K562 (cell line): ENCODE data around the gene HCST. TPM values are rescaled to one million over a fixed set of nuclear protein-coding genes. Genes with fewer than 3 reads are reported as not detected.

ENCODE experiments used
- BACH1 ChIP-seq: fragments of 200-800 bp; sonication (Bioruptor generic); IDR thresholded peaks from 2 replicates; pipeline ENCODE4 v1.6.1; 2016; ENCODE audit warnings: missing genetic modification characterization, missing compliant biosample characterization
- CBFB ChIP-seq: sonication (generic); formaldehyde crosslinking; IDR thresholded peaks from 2 replicates; pipeline ENCODE4 v1.4.0; 2020; ENCODE audit warnings: mild to moderate bottlenecking, missing genetic modification reagents
- CHD1 ChIP-seq: fragments of 200-600 bp; sonication (generic); IDR thresholded peaks from one replicate; pipeline ENCODE4 v1.6.1; 2012; ENCODE audit warnings: mild to moderate bottlenecking, moderate library complexity, low read length, inconsistent platforms
- DEAF1 ChIP-seq: fragments of 450-650 bp; formaldehyde crosslinking; IDR thresholded peaks from 2 replicates; pipeline ENCODE4 v1.4.0; 2020; ENCODE audit warnings: mild to moderate bottlenecking, moderate library complexity
- DNMT1 ChIP-seq: fragments of 450-650 bp; IDR thresholded peaks from 2 replicates; pipeline ENCODE4 v1.6.1; 2016; ENCODE audit warnings: antibody characterized with exemption, mild to moderate bottlenecking
- HDAC2 ChIP-seq: fragments of 450-650 bp; IDR thresholded peaks from 2 replicates; pipeline ENCODE4 v1.6.1; 2016; ENCODE audit warnings: mild to moderate bottlenecking
- PHF21A ChIP-seq: fragments of 450-650 bp; IDR thresholded peaks from 2 replicates; pipeline ENCODE4 v1.6.1; 2017; ENCODE audit warnings: low read depth, borderline replicate concordance
- POLR2B ChIP-seq: fragments of 450-650 bp; IDR thresholded peaks from 2 replicates; pipeline ENCODE4 v1.6.1; 2018; ENCODE audit warnings: low read depth; ENCODE audit not compliant: partially characterized antibody
- RBFOX2 ChIP-seq: fragments of 200-400 bp; formaldehyde crosslinking; IDR thresholded peaks from 2 replicates; pipeline ENCODE4 v1.6.1; 2017; ENCODE audit warnings: low read depth, mild to moderate bottlenecking, low read length, moderate library complexity
- SRF ChIP-seq, 2 experiments: fragments of 250-450, 450-650 bp in 1 of 2; sonication (Bioruptor Pico) in 1 of 2; sonication (generic) in 1 of 2; formaldehyde crosslinking; IDR thresholded peaks; 2 replicates each; pipeline versions ENCODE4 v1.5.0 to v1.5.1; 2020 to 2022; ENCODE audit warnings: mild to moderate bottlenecking in 1 of 2, missing genetic modification reagents in 1 of 2
- TBP ChIP-seq: optimal IDR thresholded peaks from 2 replicates; pipeline ENCODE3; 2011; ENCODE audit warnings: low read depth, low read length, improper control_type of control experiment
- TCF15 ChIP-seq: fragments of 250-450 bp; sonication (Bioruptor Pico); IDR thresholded peaks from 2 replicates; pipeline ENCODE4 v1.8.0; 2022; ENCODE audit warnings: moderate library complexity, mild to moderate bottlenecking, inconsistent platforms
- ZBTB49 ChIP-seq: sonication (generic); formaldehyde crosslinking; IDR thresholded peaks from 2 replicates; pipeline ENCODE4 v1.8.0; 2022; ENCODE audit warnings: missing genetic modification reagents, mild to moderate bottlenecking, borderline replicate concordance
- ZEB2 ChIP-seq: fragments of 450-650 bp; IDR thresholded peaks from 2 replicates; pipeline ENCODE4 v1.6.1; 2016
- ZFX ChIP-seq: sonication (generic); formaldehyde crosslinking; IDR thresholded peaks from 2 replicates; pipeline ENCODE4 v1.8.0; 2022; ENCODE audit warnings: mild to moderate bottlenecking, missing genetic modification reagents, moderate library complexity
- ZNF507 ChIP-seq: conservative IDR thresholded peaks from 2 replicates; pipeline ENCODE4 v1.6.1; 2017; ENCODE audit warnings: missing genetic modification characterization, missing compliant biosample characterization
- ZNF79 ChIP-seq: fragments of 250-450 bp; sonication (Bioruptor Pico); IDR thresholded peaks from 2 replicates; pipeline ENCODE4 v1.4.0; 2020; ENCODE audit warnings: low read depth, mild to moderate bottlenecking, moderate library complexity
- polyA plus RNA-seq, 8 experiments: library from polyadenylated mRNA; depleted of rRNA in 4 of 8; stranded (reverse) in 5 of 8; unstranded in 3 of 8; fragments of >200 nt; fragmentation: Nextera tagmentation in 2 of 8; fragmentation: Illumina TruSeq in 1 of 8; extraction: Ambion mirVana in 2 of 8; extraction: Trizol in 1 of 8; gene quantifications; 2 replicates each; pipeline versions ENCODE4 v1.2.1 to v1.2.3, GENCODE V29; 2011 to 2014; ENCODE audit warnings: inconsistent platforms in 1 of 8, missing spikeins in 1 of 8
- total RNA-seq, 7 experiments: library from RNA; depleted of rRNA in 6 of 7; stranded (reverse); fragments of >200 nt in 6 of 7; fragmentation: Illumina TruSeq in 2 of 7; extraction: Trizol in 2 of 7; gene quantifications; 2 replicates each; pipeline versions ENCODE4 v1.2.1 to v1.2.3, GENCODE V29; 2011 to 2021; ENCODE audit warnings: low replicate concordance in 1 of 7
- TF ChIP-seq, protein P1 (sequence below): fragments of 450-650 bp; IDR thresholded peaks from 2 replicates; pipeline ENCODE4 v1.6.1; 2016; ENCODE audit warnings: antibody characterized with exemption
- TF ChIP-seq, protein P2 (sequence below): fragments of 450-650 bp; formaldehyde crosslinking; IDR thresholded peaks from 2 replicates; pipeline ENCODE4 v1.4.0; 2020; ENCODE audit warnings: mild to moderate bottlenecking, mixed read lengths
- TF ChIP-seq, protein P3 (sequence below), 2 experiments: fragments of 450-650 bp; IDR thresholded peaks; 2 replicates each; pipeline ENCODE4 v1.6.1; 2016

Gene HCST
- total and polyA plus RNA-seq, 9 of the 15 experiments (the other 6 are each of a cell fraction or from before 2014, with no cell fraction given): 0.29 to 1.9 (median 0.95) TPM; not detected in 2

GRCh38 chr19:35879770-35880317 lies 22.5 kb upstream of the HCST start (continued):
- TF ChIP-seq TCF15 (CRISPR knock-in tag) (no peak), ZNF79 (no peak), PHF21A (peak; percentile 88; the same call in 1 of the 2 replicates), ZFX (CRISPR knock-in tag) (no peak; the same call in 1 of the 2 replicates), ZEB2 (no peak), CBFB (CRISPR knock-in tag) (0 out of 2 replicates have a peak, but pooled peaks have one; percentile 20), RBFOX2 (no peak), BACH1 (tag) (no peak; the same call in 1 of the 2 replicates), DEAF1 (CRISPR knock-in tag) (no peak), ZBTB49 (no peak), HDAC2 (peak; percentile 94), DNMT1 (no peak), ZNF507 (tag) (no peak), SRF (CRISPR knock-in tag; IDR thresholded peaks at IDR 0.05) (peak in 1 of 2 experiments; percentile 75; a peak in 2 of 4 replicates), CHD1 (no peak), TBP (no peak), POLR2B (no peak)
- TF ChIP-seq, protein P1, sequence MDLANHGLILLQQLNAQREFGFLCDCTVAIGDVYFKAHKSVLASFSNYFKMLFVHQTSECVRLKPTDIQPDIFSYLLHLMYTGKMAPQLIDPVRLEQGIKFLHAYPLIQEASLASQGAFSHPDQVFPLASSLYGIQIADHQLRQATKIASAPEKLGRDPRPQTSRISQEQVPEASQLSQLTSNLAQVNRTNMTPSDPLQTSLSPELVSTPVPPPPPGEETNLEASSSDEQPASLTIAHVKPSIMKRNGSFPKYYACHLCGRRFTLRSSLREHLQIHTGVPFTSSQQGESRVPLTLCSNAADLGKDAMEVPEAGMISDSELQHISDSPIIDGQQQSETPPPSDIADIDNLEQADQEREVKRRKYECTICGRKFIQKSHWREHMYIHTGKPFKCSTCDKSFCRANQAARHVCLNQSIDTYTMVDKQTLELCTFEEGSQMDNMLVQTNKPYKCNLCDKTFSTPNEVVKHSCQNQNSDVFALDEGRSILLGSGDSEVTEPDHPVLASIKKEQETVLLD: no peak
- TF ChIP-seq, protein P2, sequence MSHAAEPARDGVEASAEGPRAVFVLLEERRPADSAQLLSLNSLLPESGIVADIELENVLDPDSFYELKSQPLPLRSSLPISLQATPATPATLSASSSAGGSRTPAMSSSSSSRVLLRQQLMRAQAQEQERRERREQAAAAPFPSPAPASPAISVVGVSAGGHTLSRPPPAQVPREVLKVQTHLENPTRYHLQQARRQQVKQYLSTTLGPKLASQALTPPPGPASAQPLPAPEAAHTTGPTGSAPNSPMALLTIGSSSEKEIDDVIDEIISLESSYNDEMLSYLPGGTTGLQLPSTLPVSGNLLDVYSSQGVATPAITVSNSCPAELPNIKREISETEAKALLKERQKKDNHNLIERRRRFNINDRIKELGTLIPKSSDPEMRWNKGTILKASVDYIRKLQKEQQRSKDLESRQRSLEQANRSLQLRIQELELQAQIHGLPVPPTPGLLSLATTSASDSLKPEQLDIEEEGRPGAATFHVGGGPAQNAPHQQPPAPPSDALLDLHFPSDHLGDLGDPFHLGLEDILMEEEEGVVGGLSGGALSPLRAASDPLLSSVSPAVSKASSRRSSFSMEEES (CRISPR knock-in tag): peak; percentile 38; the same call in 1 of the 2 replicates
- TF ChIP-seq, protein P3, sequence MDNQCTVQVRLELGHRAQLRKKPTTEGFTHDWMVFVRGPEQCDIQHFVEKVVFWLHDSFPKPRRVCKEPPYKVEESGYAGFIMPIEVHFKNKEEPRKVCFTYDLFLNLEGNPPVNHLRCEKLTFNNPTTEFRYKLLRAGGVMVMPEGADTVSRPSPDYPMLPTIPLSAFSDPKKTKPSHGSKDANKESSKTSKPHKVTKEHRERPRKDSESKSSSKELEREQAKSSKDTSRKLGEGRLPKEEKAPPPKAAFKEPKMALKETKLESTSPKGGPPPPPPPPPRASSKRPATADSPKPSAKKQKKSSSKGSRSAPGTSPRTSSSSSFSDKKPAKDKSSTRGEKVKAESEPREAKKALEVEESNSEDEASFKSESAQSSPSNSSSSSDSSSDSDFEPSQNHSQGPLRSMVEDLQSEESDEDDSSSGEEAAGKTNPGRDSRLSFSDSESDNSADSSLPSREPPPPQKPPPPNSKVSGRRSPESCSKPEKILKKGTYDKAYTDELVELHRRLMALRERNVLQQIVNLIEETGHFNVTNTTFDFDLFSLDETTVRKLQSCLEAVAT (IDR thresholded peaks at IDR 0.05): no peak
